CD4-positive, alpha-beta T cell treated with Interferon alpha-2 for 1 hour (primary cell): Measurements from ENCODE around the gene ARHGEF4.
A peak's percentile ranks its signal among the peaks of the same experiment; 100 is the strongest.

Experiments used
- DNase-seq, 2 donors: peaks; one replicate each; pipeline ENCODE4 v3.0.0-alpha.2; 2020 to 2022

The ARHGEF4 gene

DNA sequence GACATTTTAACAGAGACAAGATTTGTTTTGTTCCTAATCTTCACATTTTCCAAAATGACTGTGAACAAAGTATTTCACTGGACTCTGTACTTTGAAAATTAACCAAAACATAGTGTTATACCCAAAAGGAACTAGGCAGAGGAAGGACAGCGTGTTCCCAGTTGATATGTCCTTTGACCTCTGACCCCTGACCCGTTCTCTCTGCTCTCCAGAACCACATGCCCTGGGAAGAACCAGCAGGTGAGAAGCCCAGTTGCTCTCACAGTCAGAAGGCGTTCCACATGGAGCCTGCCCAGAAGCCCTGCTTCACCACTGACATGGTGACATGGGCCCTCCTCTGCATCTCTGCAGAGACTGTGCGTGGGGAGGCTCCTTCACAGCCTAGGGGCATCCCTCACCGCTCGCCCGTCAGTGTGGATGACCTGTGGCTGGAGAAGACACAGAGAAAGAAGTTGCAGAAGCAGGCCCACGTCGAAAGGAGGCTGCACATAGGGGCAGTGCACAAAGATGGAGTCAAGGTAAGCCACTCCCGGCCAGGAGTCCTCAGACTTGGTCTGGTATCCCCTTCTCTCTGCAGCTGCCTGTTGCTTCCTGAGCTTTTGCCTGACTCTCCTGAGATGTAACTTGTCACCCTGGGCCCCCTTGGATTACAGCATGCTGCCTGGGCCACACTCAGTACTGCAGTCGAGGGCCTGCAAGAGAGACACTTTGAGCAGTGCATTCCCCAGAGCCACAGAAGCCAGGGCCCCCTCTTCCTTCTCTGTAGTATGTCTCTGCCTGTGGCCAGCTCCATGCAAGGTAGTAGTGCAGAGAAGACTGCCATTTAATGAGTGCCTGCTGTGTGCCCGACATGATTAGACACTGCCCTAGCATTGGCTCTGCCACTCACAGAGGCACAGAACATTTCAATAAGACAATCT lies 94.3 kb downstream of the ARHGEF4 start:
- no peak for DNase-seq

DNA sequence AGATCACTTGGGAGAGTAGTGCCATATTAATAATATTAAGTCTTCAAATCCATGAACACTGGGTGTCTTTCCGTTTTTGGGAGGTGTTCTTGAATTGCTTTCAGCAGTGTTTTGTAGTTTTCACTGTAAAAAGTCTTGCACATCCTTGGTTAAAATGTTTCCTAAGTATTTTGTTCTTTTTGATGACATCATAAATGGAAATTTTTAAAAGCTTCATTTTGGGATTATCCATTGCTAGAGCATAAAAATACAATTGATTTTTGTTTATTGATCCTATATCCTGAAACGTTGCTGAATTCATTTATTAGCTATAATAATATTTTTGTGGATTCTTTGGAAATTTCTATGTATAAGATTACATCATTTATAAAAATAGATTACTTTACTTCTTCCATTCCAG lies 96.8 kb downstream of the ARHGEF4 start:
- no peak for DNase-seq

DNA sequence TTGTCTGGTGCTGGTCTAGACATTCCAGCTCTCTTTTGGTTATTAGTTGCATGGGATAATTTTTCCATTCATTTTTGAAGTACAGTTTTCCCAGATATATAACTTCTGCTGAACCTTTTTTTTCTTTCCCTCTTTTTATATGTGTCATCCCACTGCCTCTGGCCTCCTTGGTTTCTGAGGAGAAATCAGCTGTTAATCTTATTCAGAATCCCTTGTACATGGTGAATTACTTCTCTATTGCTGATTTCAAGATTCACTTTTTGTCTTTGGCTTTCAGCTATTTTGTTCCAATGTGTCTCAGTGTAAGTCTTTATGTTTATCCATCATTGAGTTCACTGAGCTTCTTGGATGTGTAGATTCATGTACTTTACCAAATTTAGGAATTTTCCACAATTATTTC lies 99.7 kb downstream of the ARHGEF4 start:
- no peak for DNase-seq

DNA sequence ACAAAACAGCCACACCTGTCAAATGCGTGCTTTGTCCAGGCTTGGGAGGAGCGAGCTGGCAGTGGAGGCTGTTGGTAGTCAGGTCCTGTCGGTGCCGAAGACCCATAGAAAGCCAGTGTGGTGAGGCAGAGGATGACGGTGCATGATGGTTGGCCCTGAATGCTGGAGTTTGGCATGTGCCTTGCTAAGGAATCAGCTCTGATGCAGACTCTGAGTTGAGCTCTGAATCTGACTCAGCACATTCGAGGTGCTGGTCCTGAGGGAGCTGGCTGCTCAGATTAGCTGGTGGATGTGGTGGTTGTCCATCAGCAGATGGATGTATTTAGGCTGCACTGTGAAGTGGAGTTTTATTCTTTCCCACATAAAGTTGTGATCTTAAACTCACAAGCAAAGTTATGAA lies 111.3 kb downstream of the ARHGEF4 start:
- DNase-seq = no peak

DNA sequence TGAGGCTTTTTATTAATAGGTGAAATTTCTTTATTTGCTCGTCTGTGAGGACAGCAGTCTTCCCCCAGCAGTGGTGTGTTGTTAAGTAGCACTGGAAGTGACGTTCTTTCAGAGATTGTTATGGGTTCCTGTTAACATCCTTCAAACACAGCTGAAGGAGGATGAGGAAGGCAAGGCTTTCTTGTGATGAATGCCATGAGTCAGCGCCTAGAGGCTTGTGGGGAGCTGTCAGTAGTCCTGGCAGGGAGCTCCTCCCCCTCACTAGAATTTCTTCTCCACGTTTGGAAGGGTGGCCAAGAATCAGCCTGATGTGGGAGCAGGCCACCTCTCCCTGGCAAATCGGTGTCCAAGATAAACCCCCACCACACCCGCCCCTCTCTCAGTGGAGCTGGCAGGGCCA lies 113.2 kb downstream of the ARHGEF4 start:
- DNase-seq = no peak

DNA sequence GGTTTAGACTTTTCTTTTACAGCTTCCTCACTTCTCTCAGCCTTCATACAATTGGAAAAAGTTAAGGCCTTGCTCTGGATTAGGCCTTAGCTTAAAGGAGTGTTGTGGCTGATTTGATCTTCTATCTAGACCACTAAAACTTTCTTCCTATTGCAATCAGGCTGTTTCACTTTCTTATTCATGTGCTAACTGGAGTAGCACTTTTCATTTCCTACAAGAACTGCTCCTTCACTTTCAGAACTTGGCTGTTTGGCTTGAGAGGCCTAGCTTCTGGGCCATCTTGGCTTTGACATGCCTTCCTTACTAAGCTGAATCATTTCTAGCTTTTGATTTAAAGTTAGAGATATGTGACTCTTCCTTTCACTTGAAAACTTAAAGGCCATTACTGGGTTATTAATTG lies 114.3 kb downstream of the ARHGEF4 start:
- DNase-seq = no peak

DNA sequence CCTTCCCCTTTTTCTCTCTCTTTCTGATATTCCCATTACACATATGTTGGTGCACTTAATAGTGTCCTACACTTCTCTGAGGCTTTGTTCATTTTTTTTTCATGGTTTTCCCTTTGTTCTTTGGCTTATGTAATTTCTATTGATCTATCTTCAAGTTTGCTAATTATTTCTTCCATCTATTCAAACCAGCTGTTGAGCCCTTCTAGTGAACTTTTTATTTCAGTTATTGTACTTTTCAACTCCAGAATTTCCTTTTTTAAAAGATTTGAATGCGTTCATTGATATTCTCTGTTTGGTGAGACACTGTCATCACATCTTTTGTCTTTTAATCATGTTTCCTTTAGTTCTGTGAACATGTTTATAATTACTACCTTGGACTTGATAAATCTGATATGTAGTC lies 118.2 kb downstream of the ARHGEF4 start:
- no peak for DNase-seq

DNA sequence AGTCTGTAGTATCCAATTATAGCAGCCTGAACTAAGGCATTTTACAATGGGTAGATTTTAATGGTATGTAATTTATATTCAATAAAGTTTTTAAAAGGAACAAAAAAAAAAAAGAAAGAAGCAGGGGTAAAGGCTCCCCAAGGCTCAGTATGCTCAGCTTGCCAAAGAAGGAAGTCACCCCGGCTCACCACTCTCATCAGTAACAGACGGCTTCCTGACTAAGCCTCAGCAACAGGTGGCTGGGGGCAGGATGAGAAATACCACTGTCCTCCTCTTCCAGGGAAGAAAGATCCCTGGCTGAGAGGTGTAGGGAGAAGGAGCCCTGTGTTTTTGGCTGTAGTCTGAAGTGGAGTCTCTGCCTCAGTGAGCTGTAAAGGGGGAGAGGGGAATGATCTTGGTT lies 121.2 kb downstream of the ARHGEF4 start:
- no peak for DNase-seq

DNA sequence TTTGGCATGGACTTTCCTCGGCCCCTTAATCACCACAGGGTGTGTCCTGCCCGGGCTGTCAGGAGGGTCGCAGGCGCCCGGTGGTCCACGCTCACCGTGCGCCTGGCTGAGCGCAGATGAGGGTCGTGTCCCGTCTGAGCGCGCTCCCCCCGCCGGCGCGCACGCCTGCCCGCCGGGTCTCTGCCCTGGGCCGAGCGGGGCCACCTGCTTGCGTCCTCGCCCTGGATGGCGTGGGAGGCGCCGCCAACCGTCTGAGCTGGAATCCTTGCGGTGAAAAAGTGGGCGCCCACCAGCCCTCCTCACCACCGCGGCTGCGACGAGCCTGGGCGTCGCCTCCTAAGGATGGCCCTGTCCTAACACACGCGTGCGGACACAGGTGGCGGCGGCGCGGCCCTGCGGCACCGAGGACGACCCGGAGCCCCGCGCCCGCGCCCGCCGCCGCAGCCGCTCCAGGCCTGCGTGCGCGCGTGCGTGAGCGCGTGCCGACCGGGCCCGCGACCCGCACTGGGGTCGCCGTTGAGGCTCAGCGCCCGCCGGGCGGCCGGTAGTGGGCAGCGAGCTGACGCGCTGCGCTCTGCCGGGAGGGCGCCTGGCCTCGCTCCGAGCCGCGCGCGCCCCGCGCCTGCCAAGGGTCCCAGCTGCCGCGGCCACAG lies 126.6 kb downstream of the ARHGEF4 start:
- no peak for DNase-seq

DNA sequence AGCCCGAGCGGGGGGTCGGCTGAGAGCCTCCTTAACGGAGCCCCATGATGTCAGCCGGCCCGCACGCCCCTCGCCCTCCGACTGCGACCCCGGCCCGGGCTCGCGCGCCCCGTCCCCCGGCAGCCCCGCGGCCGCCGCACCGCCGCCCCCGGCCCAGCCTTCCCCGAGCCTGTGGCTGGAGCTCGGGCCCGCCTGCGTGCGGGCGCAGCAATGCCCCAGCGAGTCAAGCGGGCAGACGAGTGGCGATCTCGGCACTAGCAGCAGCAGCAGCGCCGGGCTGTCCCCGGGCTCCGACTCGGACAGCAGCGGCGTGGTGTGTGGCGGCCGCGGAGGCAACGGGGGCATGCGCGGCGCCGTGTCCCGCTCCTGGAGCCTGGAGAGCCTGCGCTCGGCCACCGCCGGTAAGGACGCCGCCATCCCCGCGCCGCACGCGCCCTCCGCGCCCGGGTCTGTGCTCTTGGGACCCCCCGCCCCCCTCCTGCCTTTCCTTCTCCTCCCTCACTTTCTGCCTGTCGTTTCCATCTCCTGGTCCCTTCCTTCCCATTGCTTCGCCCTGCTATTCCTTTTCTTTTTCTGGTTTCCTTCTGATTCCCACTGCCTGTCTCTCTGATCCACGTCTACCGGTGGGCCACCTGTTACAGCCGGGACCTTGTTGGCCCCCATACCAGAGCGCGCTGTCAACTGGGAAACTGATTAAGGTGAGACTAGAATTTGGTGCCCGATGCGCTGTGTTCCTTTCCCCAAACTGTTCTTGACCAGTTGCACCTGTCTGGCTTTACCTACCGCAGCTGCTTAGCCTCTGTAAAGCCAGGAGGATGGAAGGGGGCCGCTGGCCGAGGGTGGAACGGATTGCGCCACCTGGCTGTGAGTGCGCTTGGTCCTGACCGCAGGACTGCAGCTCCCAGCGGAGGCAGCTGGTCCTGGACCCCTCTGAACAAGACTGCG lies 127.4 kb downstream of the ARHGEF4 start:
- DNase-seq = no peak

DNA sequence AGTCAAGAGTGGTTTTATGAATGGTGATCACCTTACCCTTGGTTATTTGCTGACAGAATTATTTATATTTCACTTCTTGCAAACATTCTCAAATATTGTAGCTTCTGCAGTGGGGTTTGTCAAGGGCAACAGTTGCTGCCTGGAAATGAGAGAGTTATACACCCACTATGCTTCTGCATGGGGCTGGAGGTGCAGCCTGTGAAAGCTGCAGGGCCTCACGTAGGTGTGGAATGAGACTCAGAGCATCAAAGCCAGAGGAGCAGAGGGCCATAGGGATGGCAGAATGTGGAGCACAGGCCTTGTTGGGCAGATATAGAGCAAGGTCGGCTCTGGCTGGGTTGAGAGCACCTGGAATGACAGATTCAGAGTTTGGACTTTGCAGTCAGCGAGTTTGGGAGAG lies 128.2 kb downstream of the ARHGEF4 start:
- no peak for DNase-seq

DNA sequence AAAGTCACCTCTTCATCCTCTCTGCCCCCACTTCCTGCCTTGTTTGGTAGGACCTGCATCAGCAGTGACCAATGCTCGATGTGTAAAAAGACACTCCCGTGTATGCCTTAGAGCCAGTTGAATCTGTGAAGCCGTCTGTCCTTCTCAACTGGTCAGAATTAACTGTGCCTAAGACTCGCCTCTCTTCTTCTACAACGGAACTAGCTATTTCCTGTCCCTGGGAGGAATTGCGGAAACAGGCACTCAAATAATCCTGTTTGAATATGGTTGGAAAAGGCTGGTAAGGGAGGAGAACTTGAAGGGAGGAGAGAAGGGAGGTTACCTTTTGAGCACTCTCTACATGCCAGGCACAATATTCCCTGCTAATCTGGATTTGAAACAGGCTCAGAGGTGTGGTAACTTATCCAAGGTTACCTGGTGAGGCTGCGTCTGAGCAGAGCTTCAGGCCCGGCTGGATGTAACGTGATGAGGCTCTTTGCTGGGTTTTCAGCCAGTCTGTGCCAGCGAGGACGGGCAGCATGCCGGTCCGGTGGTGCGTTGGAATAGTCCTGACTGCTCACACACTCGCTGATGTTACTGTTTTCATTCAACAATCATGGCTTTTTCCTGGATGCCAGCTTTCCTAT lies 129.5 kb downstream of the ARHGEF4 start:
- no peak for DNase-seq

DNA sequence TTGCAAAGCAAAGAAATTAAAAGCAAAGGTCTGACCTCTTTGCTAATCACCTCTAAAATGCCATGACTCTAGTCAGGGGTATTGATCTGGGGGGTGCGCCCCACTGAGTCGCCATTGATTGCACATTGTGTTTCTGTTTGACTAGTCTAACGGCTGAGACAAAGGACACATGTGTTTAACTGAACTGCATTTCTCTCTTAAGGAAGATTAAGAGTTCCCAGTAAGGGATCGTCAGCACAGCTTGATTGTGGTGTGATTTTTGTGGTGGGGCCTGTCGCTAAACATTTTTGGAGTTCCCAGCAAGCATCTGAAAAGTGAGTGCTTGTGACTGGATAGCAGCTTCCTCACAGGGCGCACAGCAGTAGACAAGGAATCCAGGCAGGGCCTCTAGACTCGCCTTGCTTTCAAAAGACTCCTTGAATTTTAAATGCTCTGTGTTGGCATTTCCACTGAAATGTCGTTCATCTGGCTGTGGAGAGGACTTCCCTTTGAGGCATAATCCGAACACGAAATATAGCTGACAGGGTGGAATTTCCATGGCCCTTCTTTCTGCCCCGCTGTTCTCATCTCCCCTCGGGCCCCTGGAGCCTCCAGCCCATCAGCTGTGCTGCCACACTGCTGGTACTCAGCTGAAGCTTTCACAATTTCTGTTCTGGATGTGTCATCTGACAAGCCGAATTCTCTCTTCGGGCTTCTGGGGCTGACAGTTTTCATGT lies 130.2 kb downstream of the ARHGEF4 start:
- no peak for DNase-seq

DNA sequence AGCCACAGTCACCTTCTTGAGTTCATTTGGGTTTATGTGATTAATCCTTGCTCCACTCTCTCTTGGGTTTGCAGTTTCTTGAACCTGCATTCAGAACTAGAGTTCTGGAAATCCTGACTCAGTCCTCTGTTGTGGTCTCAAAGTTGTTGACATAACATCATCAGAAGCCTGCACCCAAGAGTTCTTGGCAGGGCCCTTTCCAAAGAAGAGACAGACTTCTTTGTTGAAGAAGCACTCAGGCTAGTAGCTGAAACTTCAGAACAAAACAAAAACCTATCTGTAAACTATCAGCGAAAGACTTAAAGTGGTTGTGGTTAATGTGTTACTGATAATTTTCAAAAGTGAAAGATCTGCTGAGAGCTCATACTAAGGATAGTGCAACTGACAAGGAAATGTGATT lies 135.7 kb downstream of the ARHGEF4 start:
- DNase-seq = peak in 1 of 2 donors; percentile 16

DNA sequence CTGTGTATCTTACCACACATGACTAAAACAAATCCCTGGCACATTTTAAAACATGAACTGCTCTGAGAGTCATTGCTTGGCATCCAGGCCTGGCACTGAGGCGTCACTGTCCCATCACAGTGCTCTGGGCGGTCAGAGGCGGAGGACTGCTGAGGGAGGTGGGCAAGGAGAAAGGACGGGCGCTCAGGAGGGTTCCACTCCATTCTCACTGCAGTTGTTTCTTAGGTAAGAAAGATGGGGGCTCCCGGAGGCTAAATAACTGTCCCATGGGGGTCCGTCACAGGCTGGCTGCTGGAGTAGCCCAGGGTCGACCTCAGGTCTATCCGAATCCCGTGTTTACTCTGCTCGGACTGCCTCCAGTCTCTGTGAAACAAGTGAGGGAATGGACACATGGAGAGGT lies 139.0 kb downstream of the ARHGEF4 start:
- no peak for DNase-seq

DNA sequence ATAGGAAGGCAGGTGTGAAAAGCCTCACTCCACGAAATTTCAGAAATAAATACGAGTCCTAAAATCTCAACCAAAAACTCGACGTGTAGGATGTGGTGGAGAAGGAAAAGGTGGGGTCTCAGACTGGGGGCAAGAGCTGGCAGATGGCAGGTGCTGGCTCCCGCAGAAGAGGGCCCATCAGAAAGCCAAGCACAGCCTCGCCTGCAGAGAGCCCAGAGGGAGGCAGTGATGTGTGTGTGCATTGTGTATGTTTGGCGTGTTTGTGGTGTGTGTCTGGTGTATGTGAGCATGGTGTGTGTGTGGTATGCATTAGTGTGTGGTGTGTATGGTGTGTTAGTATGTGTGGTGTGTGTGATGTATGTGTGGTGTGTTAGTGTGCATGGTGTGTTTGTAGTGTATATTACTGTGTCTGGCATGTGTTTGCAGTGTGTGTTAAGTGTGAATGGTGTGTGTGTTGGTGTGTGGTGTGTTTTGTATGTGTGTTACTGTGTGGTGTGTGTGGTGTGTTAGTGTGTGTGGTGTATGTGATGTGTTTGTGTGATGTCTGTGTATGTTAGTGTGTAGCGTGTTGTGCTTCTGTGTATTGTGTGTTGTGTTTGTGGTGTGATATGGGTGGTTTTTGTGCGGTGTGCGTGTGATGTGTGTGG lies 140.0 kb downstream of the ARHGEF4 start:
- DNase-seq = no peak

DNA sequence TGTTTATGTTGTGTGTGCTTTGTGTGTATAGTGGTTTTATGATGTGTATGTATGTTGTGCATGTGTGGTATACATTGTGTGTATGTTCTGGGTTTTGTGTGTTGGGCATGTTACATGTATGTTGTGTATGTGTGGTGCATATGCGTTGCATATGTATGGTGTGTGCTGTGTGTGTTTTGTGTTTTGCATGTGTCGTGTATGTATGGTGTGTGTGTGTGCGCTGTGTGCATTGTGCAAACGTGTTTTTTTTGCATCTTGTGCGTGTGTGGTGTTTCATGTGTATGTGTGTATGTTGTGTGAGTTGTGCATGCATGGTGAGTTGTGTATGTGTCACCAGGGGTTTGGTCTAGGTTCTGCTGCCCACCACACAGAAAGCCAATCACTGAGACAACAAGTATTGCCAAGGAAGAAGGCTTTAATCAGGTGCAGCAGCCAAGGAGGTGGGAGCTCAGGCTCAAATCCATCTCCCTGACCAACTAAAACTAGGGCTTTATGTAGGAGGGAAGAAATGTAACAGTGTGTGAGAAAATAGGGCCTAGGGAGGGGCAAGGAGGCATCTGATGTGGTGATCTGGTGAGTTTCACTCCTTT lies 140.8 kb downstream of the ARHGEF4 start:
- no peak for DNase-seq

DNA sequence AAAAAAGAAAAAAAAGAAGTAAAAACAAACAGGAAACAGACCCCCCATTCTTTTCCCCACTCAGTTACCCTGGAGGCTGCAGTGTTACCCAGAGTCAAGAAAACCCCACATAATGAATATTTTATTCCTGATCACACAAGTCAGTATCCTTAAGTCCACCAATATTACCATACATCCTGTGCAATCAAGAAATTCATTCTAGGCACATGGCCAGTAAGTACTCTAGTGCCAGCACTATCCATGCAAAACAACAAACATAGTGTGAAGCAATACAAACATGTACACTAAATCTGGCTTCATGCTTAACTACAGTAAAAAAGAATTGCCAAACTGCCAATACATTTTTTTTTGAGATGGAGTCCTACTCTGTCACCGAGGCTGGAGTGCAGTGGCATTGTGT lies 145.0 kb downstream of the ARHGEF4 start:
- no peak for DNase-seq

DNA sequence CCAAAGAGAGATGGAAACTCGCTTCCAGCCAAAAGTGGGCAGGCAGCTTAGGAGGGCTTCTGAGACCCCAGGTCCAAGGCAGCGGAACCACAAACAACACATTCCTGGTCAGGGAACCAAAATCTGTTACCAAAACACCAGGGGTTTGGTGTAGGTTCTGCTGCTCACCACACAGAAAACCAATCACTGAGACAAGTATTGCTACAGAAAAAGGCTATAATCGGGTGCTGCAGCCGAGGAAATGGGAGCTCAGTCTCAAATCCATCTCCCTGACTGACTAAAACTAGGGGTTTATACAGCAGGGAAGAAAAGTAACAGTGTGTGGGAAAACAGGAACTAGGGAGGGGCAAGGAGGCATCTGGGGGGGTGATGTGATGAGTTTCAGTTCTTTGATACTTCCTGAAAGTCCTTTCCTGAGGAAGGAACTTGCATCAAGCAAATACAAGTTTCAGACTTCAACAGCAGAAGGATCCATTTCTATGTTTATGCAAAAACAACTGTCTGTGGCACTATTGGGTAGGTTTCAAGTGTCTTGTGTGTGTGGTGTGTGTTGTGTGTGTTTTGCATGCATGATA lies 148.6 kb downstream of the ARHGEF4 start:
- DNase-seq = no peak

DNA sequence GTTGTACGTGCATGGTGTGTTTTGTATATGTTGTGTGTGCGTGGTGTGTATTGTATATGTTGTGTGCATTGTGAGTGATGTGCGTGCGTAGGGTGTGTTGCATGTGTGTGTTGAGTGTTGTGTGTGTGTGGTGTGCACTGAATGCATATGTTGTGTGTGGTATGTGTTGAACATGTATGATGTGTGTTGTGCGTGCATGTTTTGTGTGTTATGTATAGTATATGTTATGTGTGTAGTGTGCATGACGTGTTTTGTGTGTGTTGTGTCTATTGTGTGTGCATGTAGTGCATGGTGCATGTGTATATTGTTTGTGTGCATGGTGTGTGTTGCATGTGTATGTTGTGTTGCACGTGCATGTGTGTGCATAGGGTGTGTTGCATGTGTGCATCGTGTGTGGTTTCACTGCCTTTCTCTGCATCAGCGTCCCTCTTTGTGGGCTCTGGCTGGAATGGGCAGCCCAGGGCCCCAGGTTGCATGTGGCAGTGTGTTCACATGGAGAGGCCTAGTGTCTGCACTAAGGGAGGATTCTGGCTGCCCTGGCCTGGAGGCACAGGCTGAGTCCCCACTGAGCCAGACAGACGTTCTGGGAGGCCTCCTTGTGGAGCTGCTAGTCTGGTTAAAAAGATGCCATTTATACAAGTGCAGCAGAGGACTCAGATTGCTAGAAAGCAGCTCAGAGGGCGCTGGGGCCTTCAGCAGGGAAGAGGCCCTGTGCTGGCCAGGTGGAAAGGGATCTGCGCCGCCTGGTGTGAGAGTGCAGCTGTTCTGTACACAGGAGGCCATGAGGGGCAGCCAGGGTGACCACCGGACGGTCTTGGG lies 149.3 kb downstream of the ARHGEF4 start:
- no peak for DNase-seq
